Right cardiac atrium (tissue), 5 donors: ENCODE results near the gene MTCP1. TPM values are rescaled to one million over a fixed set of nuclear protein-coding genes. Genes with fewer than 3 reads are reported as not detected.

Source experiments
- ATAC-seq, 2 donors: fragments of 200-7000 bp; cut with Tn5 transposase; one replicate each; pipeline versions ENCODE4 v1.8.0 to v1.9.1; 2020; ENCODE audit warnings: moderate library complexity in 2 of 2, mild to moderate bottlenecking in 1 of 2
- DNase-seq, 3 donors: peaks; one replicate each; pipeline ENCODE4 v3.0.0-alpha.2; 2020
- H3K27ac ChIP-seq: one replicate; pipeline ENCODE4 v1.5.1; 2013; ENCODE audit warnings: mild to moderate bottlenecking, low read length, control low read depth, moderate library complexity
- H3K27me3 ChIP-seq: one replicate; pipeline ENCODE4 v1.6.1; 2013; ENCODE audit not compliant: control insufficient read depth, insufficient read depth
- H3K4me1 ChIP-seq: one replicate; pipeline ENCODE4 v1.6.1; 2013; ENCODE audit warnings: low read length; ENCODE audit not compliant: control insufficient read depth, insufficient read depth
- H3K4me3 ChIP-seq: one replicate; pipeline ENCODE4 v1.5.1; 2013; ENCODE audit warnings: low read length, control low read depth
- H3K9me3 ChIP-seq: one replicate; pipeline ENCODE4 v1.6.1; 2013; ENCODE audit warnings: low read length; ENCODE audit not compliant: control insufficient read depth
- WGBS: extraction: QIAGEN DNeasy Blood & Tissue Kit; methylation state at CpG from one replicate; pipeline ENCODE4 v1.1.7; 2013; 5-methylcytosine and 5-hydroxymethylcytosine counted together
- intact Hi-C, 4 donors: fragments of 100-400 bp; cut with DNase I; formaldehyde crosslinking; loops; one replicate each; pipeline versions ENCODE4 v1.11.0 to v1.14.0; 2022 to 2023
- polyA plus RNA-seq: library from polyadenylated mRNA; stranded (reverse); fragments of 200-250 nt; gene quantifications from one replicate; pipeline ENCODE4 v1.2.3, GENCODE V29; 2013
- total RNA-seq, 4 donors: library from RNA; stranded (reverse); fragmentation: NEBNext Ultra II Directional; extraction: Animal tissue kit (Norgen Biotek cat#: 25700); gene quantifications; one replicate each; pipeline ENCODE4 v1.2.1, GENCODE V29; 2021
- donor health status: healthy with polysubstance abuse.
- donor health status: DM: no; HTN: yes; CAD: no.
- donor health status: DM: no; HTN: no; CAD: no.
- donor health status: DM: no; HTN: yes; CAD: no; lungs with severe emphysema.
- donor health status: DM: yes; HTN: yes; CAD: no.

Gene MTCP1
- total and polyA plus RNA-seq, 5 donors = 46.1 to 95.3 (median 60.7) TPM

- 1% methylated on average over 25 of the region's 25 CpGs for WGBS
- intact Hi-C loops = no loop called here
- H3K9me3 ChIP-seq = no peaks in the 10 kb centered on the region
- ATAC-seq = no peak
- DNase-seq = peak in 2 of 3 donors; percentile 58 to 64
- H3K27ac ChIP-seq = peak overlapping the region; percentile 19
- H3K4me3 ChIP-seq = peak overlapping the region; percentile 80
- no peaks in the 10 kb centered on the region for H3K27me3 ChIP-seq
- no peaks in the 10 kb centered on the region for H3K4me1 ChIP-seq
Observed at GRCh38 chrX:155071694-155072280, 851 bp upstream of the MTCP1 start.

GRCh38 chrX:155070663-155070974 is 317 bp downstream of the MTCP1 start:
- 0% methylated on average over 16 of the region's 16 CpGs for WGBS
- DNase-seq = no peak
- Histone ChIP-seq H3K4me1 (no peaks in the 10 kb centered on the region), H3K27ac (peak overlapping the region; percentile 98), H3K27me3 (no peaks in the 10 kb centered on the region), H3K4me3 (peak overlapping the region; percentile 80), H3K9me3 (no peaks in the 10 kb centered on the region)
- ATAC-seq = peak; percentile 31 to 36
- intact Hi-C loops = no loop called here

GRCh38 chrX:155070038-155070437 is 898 bp downstream of the MTCP1 start:
- peak overlapping the region; percentile 19 for H3K27ac ChIP-seq
- no peaks in the 10 kb centered on the region for H3K4me1 ChIP-seq
- WGBS = 9% methylated on average over 12 of the region's 12 CpGs
- no peaks in the 10 kb centered on the region for H3K9me3 ChIP-seq
- intact Hi-C loops = no loop called here
- DNase-seq (no peak), ATAC-seq (no peak)
- no peaks in the 10 kb centered on the region for H3K27me3 ChIP-seq
- H3K4me3 ChIP-seq = peak overlapping the region; percentile 80

- Histone ChIP-seq H3K4me3 (peak overlapping the region; percentile 80), H3K27me3 (no peaks in the 10 kb centered on the region), H3K4me1 (no peaks in the 10 kb centered on the region), H3K27ac (no peak overlapping the region), H3K9me3 (no peaks in the 10 kb centered on the region)
- DNase-seq = no peak
- ATAC-seq = no peak
- intact Hi-C loops = loop anchor here in 1 of 4 donors (10.0 kb wide), 1 partner anchor 85 kb away; no protein-coding TSS in a partner anchor
- WGBS = 97% methylated on average over 1 of the region's 1 CpG
Observed at GRCh38 chrX:155069414-155069813, 1.5 kb downstream of the MTCP1 start.

GRCh38 chrX:155068165-155068564 is 2.8 kb downstream of the MTCP1 start:
- Histone ChIP-seq H3K4me1 (no peaks in the 10 kb centered on the region), H3K4me3 (no peak overlapping the region), H3K27ac (peak overlapping the region; percentile 71), H3K27me3 (no peaks in the 10 kb centered on the region), H3K9me3 (no peaks in the 10 kb centered on the region)
- DNase-seq (no peak), ATAC-seq (no peak)
- intact Hi-C loops = loop anchor here in 1 of 4 donors (10.0 kb wide), 1 partner anchor 83 kb away; no protein-coding TSS in a partner anchor
- WGBS = 44% methylated on average over 1 of the region's 1 CpG

GRCh38 chrX:155065035-155065734 is 5.8 kb downstream of the MTCP1 start:
- no peaks in the 10 kb centered on the region for H3K9me3 ChIP-seq
- intact Hi-C loops = loop anchor here in 1 of 4 donors (10.0 kb wide), 1 partner anchor 80 kb away; no protein-coding TSS in a partner anchor
- no peaks in the 10 kb centered on the region for H3K27me3 ChIP-seq
- WGBS = 93% methylated on average over 8 of the region's 8 CpGs
- H3K27ac ChIP-seq = no peak overlapping the region
- DNase-seq (no peak), ATAC-seq (no peak)
- no peaks in the 10 kb centered on the region for H3K4me1 ChIP-seq
- no peak overlapping the region for H3K4me3 ChIP-seq

- DNase-seq (no peak), ATAC-seq (no peak)
- peaks cover 2% of the 10 kb centered on the region for H3K4me1 ChIP-seq
- intact Hi-C loops = loop anchor here in 1 of 4 donors (10.0 kb wide), 1 partner anchor 77 kb away; no protein-coding TSS in a partner anchor
- no peaks in the 10 kb centered on the region for H3K9me3 ChIP-seq
- whole genome bisulfite sequencing = 47% methylated on average over 4 of the region's 4 CpGs
- no peak overlapping the region for H3K27ac ChIP-seq
- H3K27me3 ChIP-seq = no peaks in the 10 kb centered on the region
- no peak overlapping the region for H3K4me3 ChIP-seq
Observed at GRCh38 chrX:155061760-155062159, 9.2 kb downstream of the MTCP1 start.

GRCh38 chrX:155056877-155057792 is 13.8 kb downstream of the MTCP1 start:
- no peak overlapping the region for H3K4me3 ChIP-seq
- no peaks in the 10 kb centered on the region for H3K9me3 ChIP-seq
- H3K27ac ChIP-seq = peak overlapping the region; percentile 5
- intact Hi-C loops = loop anchor here in 3 of 4 donors (5.0 to 10.0 kb wide), 3 partner anchors 70 to 75 kb away; no protein-coding TSS in a partner anchor
- peaks cover 2% of the 10 kb centered on the region for H3K4me1 ChIP-seq
- ATAC-seq (peak; percentile 86 to 91), DNase-seq (peak; percentile 55 to 84 (median 82))
- no peaks in the 10 kb centered on the region for H3K27me3 ChIP-seq
- WGBS = 13% methylated on average over 25 of the region's 25 CpGs

- Histone ChIP-seq H3K4me3 (no peak overlapping the region), H3K27ac (no peak overlapping the region), H3K27me3 (no peaks in the 10 kb centered on the region), H3K4me1 (peaks cover 2% of the 10 kb centered on the region), H3K9me3 (no peaks in the 10 kb centered on the region)
- DNase-seq (no peak), ATAC-seq (no peak)
- 91% methylated on average over 1 of the region's 1 CpG for WGBS
- intact Hi-C loops = loop anchor here in 3 of 4 donors (5.0 to 10.0 kb wide), 3 partner anchors 69 to 74 kb away; no protein-coding TSS in a partner anchor
Observed at GRCh38 chrX:155056471-155056870, 14.5 kb downstream of the MTCP1 start.

- ATAC-seq (no peak), DNase-seq (no peak)
- intact Hi-C loops = loop anchor here in 3 of 4 donors (5.0 to 10.0 kb wide), 3 partner anchors 68 to 73 kb away; no protein-coding TSS in a partner anchor
- H3K27ac ChIP-seq = no peak overlapping the region
- H3K4me1 ChIP-seq = peaks cover 2% of the 10 kb centered on the region
- H3K4me3 ChIP-seq = no peak overlapping the region
- no peaks in the 10 kb centered on the region for H3K9me3 ChIP-seq
- 93% methylated on average over 3 of the region's 3 CpGs for WGBS
- H3K27me3 ChIP-seq = no peaks in the 10 kb centered on the region
Observed at GRCh38 chrX:155055494-155055893, 15.4 kb downstream of the MTCP1 start.
